AG04450 (cell line): ENCODE results near the gene ZC3H18. TPM values are rescaled to one million over a fixed set of nuclear protein-coding genes. Genes with fewer than 3 reads are reported as not detected.

Experiments
- CTCF ChIA-PET: fragments of 300-600, 350-600 bp; formaldehyde crosslinking; extraction: SDS; loops from one replicate; lab custom pipeline; 2022; ENCODE audit warnings: antibody characterized with exemption, inconsistent platforms; lab: Charles Lee
- POLR2A ChIA-PET: fragments of 350-600 bp; formaldehyde crosslinking; extraction: SDS; loops from one replicate; lab custom pipeline; 2021; ENCODE audit warnings: antibody characterized with exemption, inconsistent platforms; lab: Yijun Ruan, JAX
- DNase-seq: peaks from one replicate; pipeline ENCODE4 v3.0.0-alpha.2; 2011; ENCODE audit warnings: low read depth, low spot score
- H3K27ac ChIP-seq: one replicate; pipeline ENCODE4 v1.5.1; 2012; ENCODE audit warnings: low read depth, low read length, control low read depth
- H3K27me3 ChIP-seq: one replicate; pipeline ENCODE4 v1.6.0; 2012; ENCODE audit warnings: low read length; ENCODE audit not compliant: control insufficient read depth, insufficient read depth
- H3K4me3 ChIP-seq: 2 replicates; pipeline ENCODE4 v1.5.1; 2011; ENCODE audit warnings: mild to moderate bottlenecking, low read depth, low read length, control low read depth
- H3K9me3 ChIP-seq: 2 replicates; pipeline ENCODE4 v1.5.1; 2012; ENCODE audit warnings: low read length; ENCODE audit not compliant: control insufficient read depth, insufficient read depth
- CTCF ChIP-seq: IDR thresholded peaks from 2 replicates; pipeline ENCODE4 v1.5.1; 2011; ENCODE audit warnings: low read depth, low read length, control low read depth, inconsistent platforms
- polyA plus RNA-seq: library from polyadenylated mRNA; depleted of rRNA; stranded (reverse); fragments of >200 nt; gene quantifications from 2 replicates; pipeline ENCODE4 v1.2.3, GENCODE V29; 2011

Gene ZC3H18
- polyA plus RNA-seq, 1 experiment = 10.1 TPM

GRCh38 chr16:88530051-88530857 is 39.9 kb upstream of the ZC3H18 start:
- no peaks in the 10 kb centered on the region; the same call in 1 of the 2 replicates for H3K9me3 ChIP-seq
- no peaks in the 10 kb centered on the region for H3K27me3 ChIP-seq
- no peak overlapping the region for H3K4me3 ChIP-seq
- DNase-seq = no peak
- POLR2A ChIA-PET = no interaction called here
- H3K27ac ChIP-seq = no peak overlapping the region
- no peak for TF ChIP-seq CTCF
- CTCF ChIA-PET = no interaction called here

- Histone ChIP-seq H3K27ac (no peak overlapping the region), H3K27me3 (no peaks in the 10 kb centered on the region), H3K4me3 (no peak overlapping the region), H3K9me3 (no peaks in the 10 kb centered on the region; the same call in 1 of the 2 replicates)
- TF ChIP-seq CTCF = no peak
- no peak for DNase-seq
- POLR2A ChIA-PET = no interaction called here
- CTCF ChIA-PET = no interaction called here
Measured at GRCh38 chr16:88530858-88531203, 39.4 kb upstream of the ZC3H18 start.

GRCh38 chr16:88531346-88531745 is 38.9 kb upstream of the ZC3H18 start:
- no peaks in the 10 kb centered on the region for H3K27me3 ChIP-seq
- no peak for DNase-seq
- no peaks in the 10 kb centered on the region; the same call in 1 of the 2 replicates for H3K9me3 ChIP-seq
- CTCF ChIA-PET = no interaction called here
- no peak for TF ChIP-seq CTCF
- H3K4me3 ChIP-seq = no peak overlapping the region
- no peak overlapping the region for H3K27ac ChIP-seq
- POLR2A ChIA-PET = no interaction called here

GRCh38 chr16:88531931-88532433 is 38.2 kb upstream of the ZC3H18 start:
- H3K4me3 ChIP-seq = no peak overlapping the region
- DNase-seq = no peak
- CTCF ChIA-PET = no interaction called here
- POLR2A ChIA-PET = no interaction called here
- no peak overlapping the region for H3K27ac ChIP-seq
- H3K27me3 ChIP-seq = no peaks in the 10 kb centered on the region
- TF ChIP-seq CTCF = no peak
- no peaks in the 10 kb centered on the region; the same call in 1 of the 2 replicates for H3K9me3 ChIP-seq
